ENCODE results near the gene ARSG.
A peak's percentile ranks its signal among the peaks of the same experiment; 100 is the strongest.

ARSG gene

GRCh38 chr17:68459037-68459639, 167.8 kb downstream of the ARSG start:
- no peak overlapping the region for H3K4me3 ChIP-seq (ENCODE audit: low read depth, low read length)
- no peak for DNase-seq (ENCODE audit: low read depth)
- no peak for TF ChIP-seq POLR2A (IDR thresholded peaks at IDR 0.05; ENCODE audit: extremely low read depth, insufficient read length)
- TF ChIP-seq CTCF (IDR thresholded peaks at IDR 0.05; ENCODE audit: low read depth, low read length) = no peak
- no peak for TF ChIP-seq MYC (IDR thresholded peaks at IDR 0.05; ENCODE audit: low read depth, low read length)
- TF ChIP-seq, protein P1, sequence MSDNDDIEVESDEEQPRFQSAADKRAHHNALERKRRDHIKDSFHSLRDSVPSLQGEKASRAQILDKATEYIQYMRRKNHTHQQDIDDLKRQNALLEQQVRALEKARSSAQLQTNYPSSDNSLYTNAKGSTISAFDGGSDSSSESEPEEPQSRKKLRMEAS (IDR thresholded peaks at IDR 0.05; ENCODE audit: low read depth, low read length) = no peak

DNA sequence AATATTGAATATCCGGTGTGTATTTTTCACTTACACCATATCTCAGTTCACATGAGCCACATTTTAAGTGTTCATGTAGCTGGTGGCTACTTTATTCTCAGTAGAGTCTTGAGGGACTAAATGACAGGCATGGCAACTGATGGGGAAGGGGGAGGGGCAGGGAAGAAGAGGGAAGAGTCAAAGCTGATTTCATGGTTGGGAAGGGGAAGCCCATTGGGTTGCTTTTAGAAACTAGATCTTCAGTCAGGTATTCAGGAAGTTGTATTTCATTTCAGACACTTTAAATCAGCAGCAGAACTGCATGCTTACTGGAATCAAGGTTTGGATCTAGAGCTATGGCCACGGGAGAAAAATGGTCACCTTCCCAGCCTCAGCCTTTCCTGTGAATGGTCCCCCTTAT, 168.9 kb downstream of the ARSG start:
- TF ChIP-seq MYC (IDR thresholded peaks at IDR 0.05; ENCODE audit: low read depth, low read length) (no peak), POLR2A (IDR thresholded peaks at IDR 0.05; ENCODE audit: extremely low read depth, insufficient read length) (no peak), CTCF (IDR thresholded peaks at IDR 0.05; ENCODE audit: low read depth, low read length) (no peak)
- TF ChIP-seq, protein P1 (IDR thresholded peaks at IDR 0.05; ENCODE audit: low read depth, low read length) = no peak
- H3K4me3 ChIP-seq (ENCODE audit: low read depth, low read length) = no peak overlapping the region
- no peak for DNase-seq (ENCODE audit: low read depth)

DNA sequence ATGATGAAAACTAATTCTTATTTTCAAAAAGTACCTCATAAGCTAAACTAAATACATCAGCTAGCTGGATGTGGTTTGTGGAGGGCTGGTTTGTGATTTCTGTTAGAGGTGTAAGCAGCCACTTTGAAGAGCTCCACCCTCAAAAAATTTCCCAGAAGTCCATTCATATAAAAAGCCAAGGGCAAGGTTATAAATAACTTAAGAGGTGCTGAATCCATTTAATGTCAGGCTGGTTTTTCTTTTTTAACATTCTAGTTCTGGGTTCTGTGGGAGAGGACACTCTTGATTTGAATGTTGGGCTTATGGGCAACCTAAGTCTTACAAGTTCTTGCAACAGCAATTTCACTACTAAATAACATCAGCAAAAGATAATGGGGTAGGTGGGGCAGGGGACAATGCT, 169.4 kb downstream of the ARSG start:
- DNase-seq (ENCODE audit: low read depth) = no peak
- H3K4me3 ChIP-seq (ENCODE audit: low read depth, low read length) = no peak overlapping the region
- TF ChIP-seq POLR2A (IDR thresholded peaks at IDR 0.05; ENCODE audit: extremely low read depth, insufficient read length) = no peak
- no peak for TF ChIP-seq CTCF (IDR thresholded peaks at IDR 0.05; ENCODE audit: low read depth, low read length)
- TF ChIP-seq MYC (IDR thresholded peaks at IDR 0.05; ENCODE audit: low read depth, low read length) = no peak
- TF ChIP-seq, protein P1 (IDR thresholded peaks at IDR 0.05; ENCODE audit: low read depth, low read length) = no peak

DNA sequence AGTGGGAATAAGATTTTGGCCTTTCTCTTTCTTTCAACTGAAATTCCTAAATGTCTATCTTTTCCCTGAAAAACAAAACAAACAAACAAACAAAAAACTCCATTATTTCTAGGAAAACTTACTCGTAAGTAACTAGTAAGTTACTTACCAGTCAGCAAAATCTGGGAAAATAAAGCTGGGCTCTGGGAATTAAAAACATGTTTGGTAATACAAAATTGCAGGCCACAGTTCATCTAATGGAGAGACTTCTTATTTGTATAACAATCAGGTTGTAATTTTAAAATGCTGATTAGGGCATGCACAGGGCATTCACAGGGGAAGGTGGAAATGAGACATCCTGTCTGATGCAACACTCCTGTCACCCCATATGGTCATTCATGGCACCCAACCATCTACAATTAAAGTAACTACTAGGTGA, 169.8 kb downstream of the ARSG start:
- peak; percentile 46 for DNase-seq (ENCODE audit: low read depth)
- H3K4me3 ChIP-seq (ENCODE audit: low read depth, low read length) = no peak overlapping the region
- TF ChIP-seq, protein P1 (IDR thresholded peaks at IDR 0.05; ENCODE audit: low read depth, low read length) = no peak
- no peak for TF ChIP-seq POLR2A (IDR thresholded peaks at IDR 0.05; ENCODE audit: extremely low read depth, insufficient read length)

- no peak for DNase-seq (ENCODE audit: low read depth)
- H3K4me3 ChIP-seq (ENCODE audit: low read depth, low read length) = no peak overlapping the region
- TF ChIP-seq, protein P1 (IDR thresholded peaks at IDR 0.05; ENCODE audit: low read depth, low read length) = no peak
- no peak for TF ChIP-seq MYC (IDR thresholded peaks at IDR 0.05; ENCODE audit: low read depth, low read length)
- no peak for TF ChIP-seq CTCF (IDR thresholded peaks at IDR 0.05; ENCODE audit: low read depth, low read length)
- no peak for TF ChIP-seq POLR2A (IDR thresholded peaks at IDR 0.05; ENCODE audit: extremely low read depth, insufficient read length)
Measured at GRCh38 chr17:68461589-68461988, 170.3 kb downstream of the ARSG start.

GRCh38 chr17:68462381-68463210, 171.3 kb downstream of the ARSG start:
- TF ChIP-seq CTCF (IDR thresholded peaks at IDR 0.05; ENCODE audit: low read depth, low read length) (peak; percentile 23), POLR2A (IDR thresholded peaks at IDR 0.05; ENCODE audit: extremely low read depth, insufficient read length) (no peak)
- peak; percentile 86 for DNase-seq (ENCODE audit: low read depth)
- H3K4me3 ChIP-seq (ENCODE audit: low read depth, low read length) = no peak overlapping the region
